ENCODE data around the gene STKLD1.
"Not testable (repeated sequence)": the region's sequence is repeated elsewhere in the genome, so short reads cannot be mapped to it uniquely, and the experiment has no call there.

Gene STKLD1

GRCh38 chr9:133389025-133389557 lies 12.9 kb downstream of the STKLD1 start:
- no peak for DNase-seq

- DNase-seq, result no peak
Observed at GRCh38 chr9:133389562-133389961, 13.4 kb downstream of the STKLD1 start.

GRCh38 chr9:133390713-133391112 lies 14.5 kb downstream of the STKLD1 start:
- DNase-seq, result no peak

- not testable (repeated sequence) for DNase-seq
Observed at GRCh38 chr9:133391449-133391848, 15.3 kb downstream of the STKLD1 start.

DNA sequence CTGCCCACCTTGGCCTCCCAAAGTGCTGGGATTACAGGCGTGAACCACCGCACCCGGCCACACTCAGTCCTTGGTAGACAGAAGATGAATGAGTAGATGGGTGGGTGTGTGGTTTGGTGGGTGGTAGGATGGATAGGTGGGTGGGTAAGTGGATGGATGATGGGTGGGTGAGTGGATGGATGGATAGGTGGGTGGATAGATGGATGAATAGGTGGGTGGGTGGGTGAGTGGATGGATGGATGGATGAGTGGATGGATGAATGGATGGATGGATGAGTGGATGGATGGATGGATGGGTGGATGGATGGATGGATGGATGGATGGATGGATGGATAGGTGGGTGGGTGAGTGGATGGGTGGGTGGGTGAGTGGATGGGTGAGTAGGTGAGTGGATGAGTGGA lies 16.1 kb downstream of the STKLD1 start:
- DNase-seq, result not testable (repeated sequence)

GRCh38 chr9:133393399-133393798 lies 17.2 kb downstream of the STKLD1 start:
- DNase-seq, result no peak

DNA sequence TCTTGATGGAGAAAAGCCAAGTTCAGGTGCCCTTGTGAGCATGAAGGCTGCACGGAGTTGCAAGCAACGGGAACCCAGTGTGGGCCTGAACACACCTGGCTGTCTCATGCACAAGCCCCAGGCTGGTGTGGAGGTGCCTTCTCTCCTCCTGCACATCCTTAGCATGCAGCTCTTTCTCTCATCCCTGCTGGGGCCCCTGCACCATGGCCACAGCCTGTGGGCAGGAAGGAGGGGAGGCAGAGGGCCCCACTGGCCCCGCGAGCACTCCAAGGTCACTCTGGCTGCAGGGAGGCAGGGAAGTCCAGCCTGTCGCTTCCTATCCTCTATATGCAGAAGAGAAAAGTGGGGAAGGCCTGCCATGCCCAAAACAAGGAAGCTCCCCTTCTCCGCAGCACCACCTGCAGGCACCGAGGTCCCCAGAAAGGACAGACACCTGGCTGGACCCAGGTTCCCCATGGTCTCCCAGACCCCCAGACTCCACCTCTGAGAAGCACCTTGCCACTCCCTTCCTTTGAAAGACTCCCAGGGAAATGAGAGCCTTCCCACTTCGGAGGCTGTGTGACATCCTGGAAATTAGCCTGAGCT lies 18.6 kb downstream of the STKLD1 start:
- no peak for DNase-seq

- DNase-seq, result no peak
Observed at GRCh38 chr9:133396952-133397351, 20.8 kb downstream of the STKLD1 start.

- no peak for DNase-seq
Observed at GRCh38 chr9:133397370-133397769, 21.2 kb downstream of the STKLD1 start.

GRCh38 chr9:133397895-133398294 lies 21.7 kb downstream of the STKLD1 start:
- DNase-seq, result no peak

DNA sequence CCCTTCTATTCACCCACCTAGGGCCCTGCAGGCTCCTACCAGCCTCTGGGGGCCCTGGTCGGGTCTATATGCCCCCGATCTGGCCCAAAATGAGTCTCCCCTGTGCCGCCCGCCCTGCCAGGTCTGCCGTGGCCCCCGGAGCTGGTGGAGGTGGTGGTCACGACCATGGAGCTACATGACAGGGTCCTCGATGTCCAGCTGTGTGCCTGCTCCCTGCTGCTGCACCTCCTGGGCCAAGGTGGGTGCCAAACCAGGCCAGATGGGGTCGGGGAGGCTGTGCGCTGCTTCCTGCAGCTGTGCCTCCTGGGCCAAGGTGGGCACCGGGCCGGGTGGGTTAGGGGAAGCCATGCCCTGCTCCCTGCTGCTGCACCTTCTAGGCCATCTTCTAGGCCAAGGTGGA lies 24.1 kb downstream of the STKLD1 start:
- no peak for DNase-seq

- DNase-seq, result no peak
Observed at GRCh38 chr9:133401588-133401987, 25.4 kb downstream of the STKLD1 start.

DNA sequence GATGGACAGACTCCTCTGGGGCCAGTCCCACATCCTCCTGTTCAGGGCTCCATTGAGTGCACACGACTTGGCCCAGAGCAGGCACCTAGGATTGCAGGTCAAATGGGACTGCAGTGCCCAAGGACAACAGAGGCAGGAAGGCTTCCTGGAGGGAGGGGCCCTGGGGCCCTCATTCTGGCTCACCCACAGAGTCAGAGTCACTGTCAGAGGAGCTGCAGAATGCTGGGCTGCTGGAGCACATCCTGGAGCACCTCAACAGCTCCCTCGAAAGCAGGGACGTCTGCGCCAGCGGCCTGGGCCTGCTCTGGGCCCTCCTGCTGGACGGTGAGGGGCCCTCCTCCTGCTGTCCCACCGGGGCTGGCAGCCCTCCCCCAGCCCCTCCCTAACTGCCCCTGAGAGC lies 26.5 kb downstream of the STKLD1 start:
- no peak for DNase-seq

GRCh38 chr9:133403766-133404453 lies 27.7 kb downstream of the STKLD1 start:
- DNase-seq, result peak; percentile 54 to 76

- no peak for DNase-seq
Observed at GRCh38 chr9:133404454-133405002, 28.4 kb downstream of the STKLD1 start.

DNA sequence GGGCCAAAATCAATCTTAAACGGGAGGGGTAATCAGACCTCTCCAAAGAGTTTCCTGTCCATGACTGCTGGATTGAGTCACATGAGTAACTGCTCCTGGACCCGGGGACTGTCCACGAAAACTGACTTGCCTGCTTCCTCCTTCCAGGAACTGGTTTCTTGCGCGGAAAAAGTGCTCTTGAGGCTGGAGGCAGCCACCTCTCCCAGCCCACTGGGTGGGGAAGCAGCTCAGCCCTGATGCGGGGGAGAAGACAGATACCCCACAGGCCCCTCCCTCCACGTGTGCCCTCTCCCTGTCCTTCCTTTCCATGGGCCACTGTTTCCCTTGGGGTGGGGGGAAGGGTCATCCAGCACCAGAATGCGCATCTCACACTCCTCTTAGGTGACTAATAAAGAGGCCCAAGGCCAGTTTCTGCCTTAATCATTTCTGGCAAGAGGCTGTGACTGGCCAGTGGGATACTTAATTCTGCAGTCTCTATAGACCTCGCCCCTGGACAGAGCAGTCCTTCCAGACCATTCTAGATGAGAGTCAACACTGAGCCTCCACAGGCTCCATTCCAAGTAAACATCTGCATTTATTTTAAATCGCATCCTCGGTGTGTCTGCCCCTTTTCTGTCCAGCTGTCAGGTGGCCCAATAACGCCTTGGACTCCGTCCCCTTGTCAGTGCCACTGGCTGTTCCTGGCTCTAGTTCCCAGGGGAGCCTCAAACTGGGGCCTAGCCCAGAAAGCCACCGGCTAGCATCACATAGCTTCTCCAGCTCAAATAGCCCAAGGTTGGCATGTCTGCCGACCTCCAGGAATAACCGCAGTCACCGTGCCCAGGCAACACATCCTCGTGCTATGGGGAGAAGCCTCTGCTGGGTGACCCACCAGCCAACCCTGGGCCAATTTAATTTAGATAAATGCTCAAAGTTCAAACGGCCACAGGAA lies 29.6 kb downstream of the STKLD1 start:
- no peak for DNase-seq

DNA sequence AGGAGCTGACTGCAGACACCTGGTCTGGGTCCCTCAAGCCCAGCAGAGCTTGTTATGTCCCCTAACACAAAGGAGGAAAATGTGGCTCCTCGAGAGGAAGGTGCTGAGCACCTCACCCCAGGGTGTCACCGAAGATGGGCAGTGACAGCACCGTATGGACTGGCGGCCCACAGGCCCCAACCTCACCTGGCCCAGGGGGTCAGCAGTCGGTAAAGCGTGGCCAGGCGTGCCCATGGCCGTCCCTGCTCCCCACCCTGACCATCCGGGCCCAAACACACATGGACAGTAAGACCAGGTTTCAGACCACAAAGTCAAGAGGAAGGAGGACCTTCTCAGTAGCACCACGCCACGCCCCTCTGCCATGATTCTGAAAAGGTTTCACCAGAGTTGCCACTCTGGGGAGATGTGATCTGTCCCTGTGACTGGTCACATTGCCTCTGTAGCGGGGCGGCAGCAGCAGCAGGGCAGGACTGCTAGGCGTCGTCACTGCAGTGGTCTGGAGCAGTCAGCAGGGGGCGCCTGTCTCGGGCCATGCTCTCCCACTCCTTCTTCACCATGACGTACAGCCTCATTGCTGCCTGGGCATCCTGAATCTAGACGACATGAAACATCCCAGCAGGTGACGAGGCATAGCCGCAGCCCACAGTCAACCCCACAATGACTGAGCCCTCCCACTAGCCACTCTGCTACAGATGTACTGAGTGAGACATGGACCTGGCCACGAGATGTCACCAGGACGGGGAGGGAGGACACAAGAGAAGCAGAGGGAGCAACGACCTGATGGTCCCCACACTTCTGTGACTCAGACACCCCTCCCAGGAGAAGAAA lies 30.5 kb downstream of the STKLD1 start:
- peak; percentile 49 to 55 for DNase-seq

- no peak for DNase-seq
Observed at GRCh38 chr9:133408042-133408441, 31.9 kb downstream of the STKLD1 start.

DNA sequence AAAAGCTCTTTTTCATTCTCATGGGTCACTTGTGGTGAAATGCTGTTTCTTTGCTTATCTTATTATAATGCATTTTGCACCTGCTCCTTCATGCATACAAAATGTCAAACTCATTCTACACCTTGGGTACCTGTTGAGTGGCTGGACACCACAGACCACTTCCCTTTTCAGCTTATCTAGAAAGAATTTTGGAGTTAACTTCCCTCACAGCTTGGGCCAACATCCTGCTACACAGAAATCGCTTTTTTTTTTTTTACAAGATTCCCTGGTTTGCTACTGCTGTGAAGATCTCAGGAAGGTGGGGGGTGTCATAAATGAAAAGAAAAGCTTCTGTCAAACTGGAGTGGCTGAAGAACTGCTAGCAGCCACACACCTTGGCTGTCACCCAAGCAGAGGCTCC lies 39.0 kb downstream of the STKLD1 start:
- no peak for DNase-seq

- peak; percentile 85 for DNase-seq
Observed at GRCh38 chr9:133417541-133418461, 41.6 kb downstream of the STKLD1 start, which contains the start of gene REXO4. Gene REXO4 (minus strand): TSS chr9:133418010. CDS start chr9:133417844, 166 bp downstream.

GRCh38 chr9:133419005-133419404 lies 42.8 kb downstream of the STKLD1 start:
- no peak for DNase-seq
